CD14-positive monocyte (primary cell): Measurements from ENCODE around the gene MBD5. TPM values are rescaled to one million over a fixed set of nuclear protein-coding genes. Genes with fewer than 3 reads are reported as not detected.

Experiments used
- DNase-seq, 3 donors: peaks; one replicate each; pipeline ENCODE4 v3.0.0-alpha.2; 2011 to 2022
- H2AFZ ChIP-seq: 2 replicates; pipeline ENCODE4 v1.6.0; 2012; ENCODE audit warnings: mild to moderate bottlenecking, low read depth, low read length, inconsistent platforms; ENCODE audit not compliant: insufficient read depth, poor library complexity, severe bottlenecking
- H3K27ac ChIP-seq, 2 donors: 1 replicate in 1 of 2; 2 replicates in 1 of 2; pipeline ENCODE4 v1.5.1; 2012 to 2013; ENCODE audit warnings: low read length in 2 of 2, control low read depth in 1 of 2, inconsistent platforms in 1 of 2, low read depth in 1 of 2, mild to moderate bottlenecking in 1 of 2
- H3K27me3 ChIP-seq, 2 donors: one replicate each; pipeline versions ENCODE4 v1.6.0 to v1.6.1; 2011 to 2013; ENCODE audit warnings: low read length in 2 of 2; ENCODE audit not compliant: control insufficient read depth in 2 of 2, insufficient read depth in 2 of 2
- H3K36me3 ChIP-seq, 2 donors: replicated peaks in 1 of 2; 1 replicate in 1 of 2; 2 replicates in 1 of 2; pipeline versions ENCODE4 v1.5.1 to v1.6.1; 2012 to 2013; ENCODE audit warnings: low read length in 2 of 2, control low read depth in 1 of 2, inconsistent platforms in 1 of 2, mild to moderate bottlenecking in 1 of 2; ENCODE audit not compliant: insufficient read depth in 2 of 2, control insufficient read depth in 1 of 2
- H3K4me1 ChIP-seq, 2 donors: 1 replicate in 1 of 2; 2 replicates in 1 of 2; pipeline versions ENCODE4 v1.5.1 to v1.6.1; 2012 to 2013; ENCODE audit warnings: low read length in 2 of 2, control low read depth in 1 of 2, inconsistent platforms in 1 of 2, mild to moderate bottlenecking in 1 of 2, moderate library complexity in 1 of 2; ENCODE audit not compliant: insufficient read depth in 2 of 2, control insufficient read depth in 1 of 2
- H3K4me2 ChIP-seq: replicated peaks from 2 replicates; pipeline ENCODE3; 2012; ENCODE audit warnings: low read length, moderate library complexity, mild to moderate bottlenecking; ENCODE audit not compliant: poor library complexity, severe bottlenecking; ENCODE audit errors: extremely low read depth
- H3K4me3 ChIP-seq, 3 experiments: fragments of 200-600 bp in 1 of 3; sonication (generic) in 1 of 3; replicated peaks in 1 of 3; 1 replicate in 2 of 3; 2 replicates in 1 of 3; pipeline ENCODE4 v1.5.1; 2011 to 2013; ENCODE audit warnings: low read length in 3 of 3, mild to moderate bottlenecking in 3 of 3, control low read depth in 2 of 3, low read depth in 2 of 3, inconsistent platforms in 1 of 3, moderate library complexity in 1 of 3
- H3K79me2 ChIP-seq: 2 replicates; pipeline ENCODE4 v1.6.0; 2012; ENCODE audit warnings: mild to moderate bottlenecking, control low read depth, inconsistent platforms, low read length, moderate library complexity; ENCODE audit not compliant: insufficient read depth
- H3K9ac ChIP-seq: 2 replicates; pipeline ENCODE4 v1.6.0; 2017; ENCODE audit warnings: low read length, mild to moderate bottlenecking; ENCODE audit not compliant: insufficient read depth, poor library complexity, severe bottlenecking
- H3K9me3 ChIP-seq, 2 donors: replicated peaks in 1 of 2; 1 replicate in 1 of 2; 2 replicates in 1 of 2; pipeline versions ENCODE4 v1.5.1 to v1.6.1; 2012 to 2013; ENCODE audit warnings: low read length in 2 of 2, control low read depth in 1 of 2; ENCODE audit not compliant: control insufficient read depth in 1 of 2, insufficient read depth in 1 of 2
- H4K20me1 ChIP-seq: 2 replicates; pipeline ENCODE4 v1.6.0; 2012; ENCODE audit warnings: mild to moderate bottlenecking, low read length, control low read depth, moderate library complexity; ENCODE audit not compliant: insufficient read depth
- H3K27ac Mint-ChIP-seq, 7 donors: one replicate each; pipeline ENCODE4 v1.8.0; 2020; ENCODE audit warnings: mild to moderate bottlenecking in 7 of 7, mixed read lengths in 7 of 7, moderate library complexity in 6 of 7, inconsistent platforms in 2 of 7
- H3K27me3 Mint-ChIP-seq, 3 donors: one replicate each; pipeline ENCODE4 v1.8.0; 2021 to 2022; ENCODE audit warnings: low read depth in 3 of 3, mild to moderate bottlenecking in 3 of 3, mixed read lengths in 3 of 3, moderate library complexity in 3 of 3, inconsistent platforms in 1 of 3
- H3K36me3 Mint-ChIP-seq, 2 donors: one replicate each; pipeline ENCODE4 v1.8.0; 2020; ENCODE audit warnings: mixed read lengths in 2 of 2, inconsistent platforms in 1 of 2, mild to moderate bottlenecking in 1 of 2
- H3K4me1 Mint-ChIP-seq: one replicate; pipeline ENCODE4 v1.8.0; 2020; ENCODE audit warnings: mild to moderate bottlenecking, mixed read lengths
- H3K4me3 Mint-ChIP-seq, 2 donors: one replicate each; pipeline ENCODE4 v1.8.0; 2020; ENCODE audit warnings: mild to moderate bottlenecking in 2 of 2, mixed read lengths in 2 of 2, moderate library complexity in 1 of 2
- H3K9me3 Mint-ChIP-seq, 7 donors: one replicate each; pipeline ENCODE4 v1.8.0; 2020 to 2022; ENCODE audit warnings: mixed read lengths in 7 of 7, mild to moderate bottlenecking in 6 of 7, moderate library complexity in 6 of 7, inconsistent platforms in 2 of 7
- WGBS: methylation state at CpG from one replicate; pipeline ENCODE4 v1.1.5; 2013; ENCODE audit warnings: missing lambda C conversion rate; ENCODE audit not compliant: insufficient coverage; 5-methylcytosine and 5-hydroxymethylcytosine counted together
- intact Hi-C, 2 donors: fragments of 100-400 bp; cut with micrococcal nuclease; formaldehyde crosslinking; loops; one replicate each; pipeline versions ENCODE4 v1.15.0 to v1.15.1; 2023
- polyA plus RNA-seq, 3 donors: library from polyadenylated mRNA; depleted of rRNA in 1 of 3; unstranded in 2 of 3; stranded (reverse) in 1 of 3; fragments of 300-500 nt in 2 of 3; fragments of >200 nt in 1 of 3; fragmentation: Illumina TruSeq in 2 of 3; gene quantifications; 1 replicate in 2 of 3; 2 replicates in 1 of 3; pipeline ENCODE4 v1.2.3, GENCODE V29; 2012 to 2021
- TF ChIP-seq, protein P1 (sequence below): fragments of 200-600 bp; IDR thresholded peaks from one replicate; pipeline ENCODE4 v1.8.0; 2022; ENCODE audit warnings: antibody characterized with exemption, mild to moderate bottlenecking

Gene MBD5
- polyA plus RNA-seq, 3 donors = 2.3 to 5.7 (median 3.5) TPM

DNA sequence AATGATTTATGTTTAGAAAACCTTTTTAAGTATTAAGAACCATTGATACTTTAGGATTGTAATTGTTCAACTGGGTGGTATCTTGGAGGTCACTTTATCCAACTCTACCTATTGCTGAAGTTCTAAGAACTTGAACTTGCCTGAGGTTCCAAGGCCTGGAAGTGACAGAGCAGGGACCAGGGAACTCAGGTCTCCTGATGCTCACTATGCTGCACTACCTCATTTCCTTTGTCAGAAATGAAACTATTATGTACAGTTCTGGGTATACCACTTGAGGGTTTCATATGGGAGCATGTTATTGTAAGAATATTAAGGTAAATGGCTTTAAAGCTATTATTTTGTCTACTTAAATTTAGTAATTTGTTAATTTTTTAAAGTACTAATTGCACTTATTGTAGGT is 3.0 kb downstream of the MBD5 start:
- Histone ChIP-seq H4K20me1 (peaks cover 23% of the 10 kb centered on the region), H3K27ac (no peak overlapping the region), H3K9me3 (no peaks in the 10 kb centered on the region), H3K4me3 (no peak overlapping the region), H3K9ac (no peak overlapping the region), H3K27me3 (no peaks in the 10 kb centered on the region), H3K79me2 (peaks cover 79% of the 10 kb centered on the region), H3K4me2 (no peak overlapping the region), H2AFZ (no peak overlapping the region), H3K36me3 (peaks cover 0 to 6% of the 10 kb centered on the region in 2 donors), H3K4me1 (peaks cover 18 to 39% of the 10 kb centered on the region in 2 donors)
- no peak for DNase-seq
- peak overlapping the region in 2 of 7 donors; percentile 45 to 54 for H3K27ac Mint-ChIP-seq
- peaks cover 29% of the 10 kb centered on the region for H3K4me1 Mint-ChIP-seq
- H3K4me3 Mint-ChIP-seq = no peak overlapping the region
- H3K9me3 Mint-ChIP-seq = no peaks in the 10 kb centered on the region
- intact Hi-C loops = loop anchor here in 1 of 2 donors (5.0 kb wide), 1 partner anchor 618 kb away; the partner anchor contains the start of gene EPC2
- H3K27me3 Mint-ChIP-seq = no peaks in the 10 kb centered on the region
- peaks cover 0 to 3% of the 10 kb centered on the region in 2 donors for H3K36me3 Mint-ChIP-seq
- TF ChIP-seq, protein P1, sequence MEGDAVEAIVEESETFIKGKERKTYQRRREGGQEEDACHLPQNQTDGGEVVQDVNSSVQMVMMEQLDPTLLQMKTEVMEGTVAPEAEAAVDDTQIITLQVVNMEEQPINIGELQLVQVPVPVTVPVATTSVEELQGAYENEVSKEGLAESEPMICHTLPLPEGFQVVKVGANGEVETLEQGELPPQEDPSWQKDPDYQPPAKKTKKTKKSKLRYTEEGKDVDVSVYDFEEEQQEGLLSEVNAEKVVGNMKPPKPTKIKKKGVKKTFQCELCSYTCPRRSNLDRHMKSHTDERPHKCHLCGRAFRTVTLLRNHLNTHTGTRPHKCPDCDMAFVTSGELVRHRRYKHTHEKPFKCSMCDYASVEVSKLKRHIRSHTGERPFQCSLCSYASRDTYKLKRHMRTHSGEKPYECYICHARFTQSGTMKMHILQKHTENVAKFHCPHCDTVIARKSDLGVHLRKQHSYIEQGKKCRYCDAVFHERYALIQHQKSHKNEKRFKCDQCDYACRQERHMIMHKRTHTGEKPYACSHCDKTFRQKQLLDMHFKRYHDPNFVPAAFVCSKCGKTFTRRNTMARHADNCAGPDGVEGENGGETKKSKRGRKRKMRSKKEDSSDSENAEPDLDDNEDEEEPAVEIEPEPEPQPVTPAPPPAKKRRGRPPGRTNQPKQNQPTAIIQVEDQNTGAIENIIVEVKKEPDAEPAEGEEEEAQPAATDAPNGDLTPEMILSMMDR = no peak

DNA sequence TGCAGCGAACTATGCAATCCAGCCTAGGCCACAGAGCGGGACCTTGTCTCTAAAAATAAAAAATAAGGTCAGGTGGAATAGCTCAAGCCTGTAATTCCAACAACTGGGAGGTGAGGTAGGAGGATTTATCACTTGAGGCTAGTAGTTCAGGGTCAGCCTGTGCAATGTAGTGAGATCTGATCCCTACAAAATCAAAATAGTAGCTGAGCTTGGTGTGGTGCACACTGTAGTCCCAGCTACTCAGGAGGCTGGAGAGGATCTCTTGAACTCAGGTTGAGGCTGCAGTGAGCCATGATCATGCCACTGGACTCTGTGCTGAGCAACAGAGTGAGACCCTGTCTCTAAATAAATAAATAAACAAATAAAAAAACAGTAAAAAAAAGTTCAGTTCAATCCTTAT is 5.7 kb downstream of the MBD5 start:
- H3K4me1 Mint-ChIP-seq = peaks cover 19% of the 10 kb centered on the region

More for the DNA sequence above, 5.7 kb downstream of the MBD5 start:
- H3K27me3 Mint-ChIP-seq = no peaks in the 10 kb centered on the region
- no peak overlapping the region for H3K27ac ChIP-seq
- peaks cover 0 to 3% of the 10 kb centered on the region in 2 donors for H3K36me3 Mint-ChIP-seq
- intact Hi-C loops = no loop called here
- H3K9me3 ChIP-seq = no peaks in the 10 kb centered on the region
- H2AFZ ChIP-seq = no peak overlapping the region
- H3K79me2 ChIP-seq = peaks cover 56% of the 10 kb centered on the region
- no peak overlapping the region for H3K9ac ChIP-seq
- no peaks in the 10 kb centered on the region for H3K9me3 Mint-ChIP-seq
- no peak overlapping the region for H3K27ac Mint-ChIP-seq
- DNase-seq = no peak
- no peak overlapping the region for H3K4me3 Mint-ChIP-seq
- H4K20me1 ChIP-seq = peaks cover 9% of the 10 kb centered on the region
- H3K4me2 ChIP-seq = no peak overlapping the region
- TF ChIP-seq, protein P1 = no peak
- H3K4me3 ChIP-seq = no peak overlapping the region
- peaks cover 8 to 23% of the 10 kb centered on the region in 2 donors for H3K4me1 ChIP-seq
- peaks cover 0 to 6% of the 10 kb centered on the region in 2 donors for H3K36me3 ChIP-seq
- H3K27me3 ChIP-seq = no peaks in the 10 kb centered on the region
- WGBS = 100% methylated on average over 2 of the region's 2 CpGs
